HuH-7.5 (cell line): ENCODE measurements around the gene ERCC2.
A peak's percentile ranks its signal among the peaks of the same experiment; 100 is the strongest.
"Not testable (repeated sequence)": the region's sequence is repeated elsewhere in the genome, so short reads cannot be mapped to it uniquely, and the experiment has no call there.

Source experiments
- DNase-seq: peaks from one replicate; pipeline ENCODE4 v3.0.0; 2011; ENCODE audit warnings: low spot score

The ERCC2 gene

DNA sequence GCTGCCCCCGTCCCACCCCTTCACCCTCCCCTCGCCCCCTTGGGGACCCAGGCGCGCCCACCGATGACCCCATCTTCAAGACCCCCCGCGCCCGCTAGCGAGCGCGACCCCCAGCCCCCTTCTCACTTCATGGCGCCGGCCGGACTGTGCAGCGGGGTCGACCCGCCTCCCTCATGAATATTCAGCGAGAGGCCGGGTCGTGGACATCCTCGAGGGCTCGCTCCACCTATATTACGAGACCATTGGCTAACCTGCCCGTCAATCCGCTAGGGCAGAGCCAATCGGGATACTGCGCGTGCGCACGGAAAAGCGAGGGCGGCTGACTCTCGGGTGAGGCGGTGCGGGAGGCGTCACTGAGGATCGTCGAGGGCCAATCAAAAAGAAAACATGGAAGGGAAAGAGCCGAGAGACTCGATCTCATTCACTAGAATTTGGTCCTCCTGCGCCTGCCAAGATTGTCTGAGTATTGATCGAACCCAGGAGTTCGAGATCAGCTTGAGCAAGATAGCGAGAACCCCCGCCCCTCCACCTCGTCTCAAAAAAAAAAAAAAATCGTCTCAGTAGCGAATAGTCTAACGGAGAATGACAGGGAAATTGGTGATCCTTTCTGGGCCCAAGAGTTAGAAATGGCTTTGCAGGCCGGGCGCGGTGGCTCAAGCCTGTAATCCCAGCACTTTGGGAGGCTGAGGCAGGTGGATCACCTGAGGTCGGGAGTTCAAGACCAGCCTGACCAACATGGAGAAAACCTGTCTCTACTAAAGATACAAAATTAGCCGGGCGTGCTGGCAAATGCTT is at the start of gene ERCC2:
TSS of gene ERCC2 (minus strand) at position 164 of the 795 bp plus-strand sequence. CDS start at position 131, 33 bp downstream.
- DNase-seq, result peak; percentile 100

DNA sequence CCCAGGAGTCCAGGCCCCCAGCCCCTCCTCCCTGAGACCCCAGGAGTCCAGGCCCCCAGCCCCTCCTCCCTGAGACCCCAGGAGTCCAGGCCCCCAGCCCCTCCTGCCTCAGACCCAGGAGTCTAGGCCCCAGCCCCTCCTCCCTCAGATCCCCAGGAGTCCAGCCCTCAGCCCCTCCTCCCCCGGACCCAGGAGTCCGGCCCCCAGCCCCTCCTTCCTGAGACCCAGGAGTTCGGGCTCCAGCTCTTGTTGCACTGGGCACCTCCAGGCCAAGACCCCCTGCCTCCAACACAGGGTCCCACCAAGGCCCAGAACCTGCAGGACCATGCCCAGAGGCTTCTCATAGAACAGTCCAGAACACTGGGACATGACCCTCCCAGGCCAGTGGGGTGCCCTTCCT is 49.5 kb upstream of the ERCC2 start:
- DNase-seq, result no peak

GRCh38 chr19:45419396-45419795 is 49.0 kb upstream of the ERCC2 start:
- DNase-seq, result no peak

GRCh38 chr19:45418802-45419201 is 48.4 kb upstream of the ERCC2 start:
- no peak for DNase-seq

DNA sequence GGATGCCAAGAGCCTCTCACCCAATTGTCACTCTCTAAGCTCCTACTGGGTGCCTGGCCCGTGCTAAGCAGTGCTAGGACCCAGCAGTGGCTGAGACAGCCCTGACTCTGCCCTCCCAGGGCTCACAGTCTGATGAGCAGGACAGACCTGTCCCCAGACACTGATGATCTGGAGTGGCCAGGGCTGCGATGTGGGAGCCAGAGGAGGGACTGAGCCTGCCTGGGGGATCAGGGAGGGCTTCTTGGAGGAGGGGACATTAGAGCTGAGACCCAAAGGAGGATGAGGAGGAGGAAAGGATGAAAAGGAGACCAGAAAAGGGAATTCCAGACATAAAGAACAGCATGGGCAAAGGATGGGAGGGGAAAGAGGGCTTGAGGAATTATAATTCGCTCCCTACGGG is 46.8 kb upstream of the ERCC2 start:
- DNase-seq, result no peak

DNA sequence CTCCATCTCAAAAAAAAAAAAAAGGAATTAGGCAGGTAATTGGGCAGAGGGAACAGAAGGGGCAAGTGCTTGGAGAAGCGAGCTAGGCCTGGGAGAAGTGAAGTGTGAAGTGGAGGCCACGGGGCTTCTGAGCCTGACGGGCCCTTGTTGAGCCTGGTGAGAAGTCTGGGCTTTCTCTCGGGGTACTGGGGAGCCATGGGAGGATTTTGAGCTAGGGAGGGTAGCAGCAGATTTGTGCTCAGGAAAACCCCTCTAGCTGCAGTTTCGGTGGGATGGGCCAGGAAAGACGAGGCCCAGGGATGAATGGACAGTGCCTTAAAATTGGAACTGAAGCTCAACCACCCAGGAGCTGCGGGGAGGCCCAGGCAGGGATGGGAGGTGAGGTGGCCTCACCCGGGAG is 44.1 kb upstream of the ERCC2 start:
- DNase-seq, result no peak

DNA sequence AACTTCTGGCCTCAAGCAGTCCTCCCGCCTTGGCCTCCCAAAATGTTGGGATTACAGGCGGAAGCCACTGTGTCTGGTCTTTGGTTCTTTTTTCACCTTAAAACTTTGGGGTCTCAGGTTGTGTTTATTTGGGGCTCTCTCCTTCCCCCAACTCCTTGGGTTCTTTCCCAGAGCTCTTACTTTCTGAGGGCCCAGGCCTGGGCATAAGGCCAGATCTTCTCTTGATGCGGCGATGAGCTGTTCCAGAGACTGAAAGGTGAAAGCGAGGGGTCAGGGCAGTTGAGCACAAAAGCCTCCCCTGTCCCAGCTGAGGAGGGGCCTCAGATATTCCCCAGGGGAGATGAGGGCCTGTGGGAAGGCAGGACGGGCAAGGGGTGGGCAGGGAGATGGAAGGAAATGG is 43.1 kb upstream of the ERCC2 start:
- DNase-seq, result no peak

DNA sequence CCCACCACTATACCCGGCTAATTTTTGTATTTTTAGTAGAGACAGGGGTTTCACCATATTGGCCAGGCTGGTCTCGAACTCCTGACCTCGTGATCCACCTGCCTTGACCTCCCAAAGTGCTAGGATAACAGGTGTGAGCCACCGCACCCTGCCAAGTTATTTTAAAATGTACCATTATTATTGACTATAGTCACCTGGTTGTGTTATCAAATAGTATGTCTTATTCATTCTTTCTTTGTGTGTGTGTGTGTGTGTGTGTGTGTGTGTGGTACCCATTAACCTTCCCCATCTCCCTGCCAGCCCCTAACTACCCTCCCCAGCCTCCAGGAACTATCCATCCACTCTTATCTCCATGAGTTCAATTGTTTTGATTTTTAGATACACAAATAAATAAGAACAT is 40.0 kb upstream of the ERCC2 start:
- not testable (repeated sequence) for DNase-seq

DNA sequence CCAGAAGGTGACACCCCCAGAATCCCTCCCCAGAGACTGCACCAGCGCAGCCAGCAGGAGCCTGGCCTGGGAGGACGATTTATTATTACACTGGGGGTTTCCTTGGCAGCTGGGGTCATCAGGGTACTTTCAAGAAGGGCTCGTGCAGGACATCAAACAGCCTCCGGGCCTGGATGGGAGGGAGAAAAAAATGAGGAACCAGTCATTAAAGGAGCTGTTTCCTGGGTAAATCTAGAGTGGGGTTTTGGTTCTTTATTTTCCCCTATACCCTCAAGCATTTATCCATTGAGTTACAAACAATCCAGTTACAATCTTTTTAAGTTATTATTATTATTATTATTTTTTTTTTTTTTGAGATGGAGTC is 39.2 kb upstream of the ERCC2 start:
- DNase-seq, result no peak

- DNase-seq, result no peak
Measured at GRCh38 chr19:45408830-45409556, 38.6 kb upstream of the ERCC2 start.

DNA sequence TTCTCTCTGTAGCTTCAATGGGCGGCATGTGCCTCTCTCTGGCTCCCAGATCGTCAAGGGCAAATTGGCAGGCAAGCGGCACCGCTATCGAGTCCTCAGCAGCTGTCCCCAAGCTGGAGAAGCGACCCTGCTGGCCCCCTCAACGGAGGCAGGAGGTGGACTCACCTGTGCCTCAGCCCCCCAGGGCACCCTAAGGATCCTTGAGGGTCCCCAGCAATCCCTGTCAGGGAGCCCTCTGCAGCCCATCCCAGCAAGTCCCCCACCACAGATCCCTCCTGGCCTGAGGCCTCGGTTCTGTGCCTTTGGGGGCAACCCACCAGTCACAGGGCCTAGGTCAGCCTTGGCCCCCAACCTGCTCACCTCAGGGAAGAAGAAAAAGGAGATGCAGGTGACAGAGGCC is 37.7 kb upstream of the ERCC2 start:
- no peak for DNase-seq

- not testable (repeated sequence) for DNase-seq
Measured at GRCh38 chr19:45407585-45407984, 37.2 kb upstream of the ERCC2 start.

DNA sequence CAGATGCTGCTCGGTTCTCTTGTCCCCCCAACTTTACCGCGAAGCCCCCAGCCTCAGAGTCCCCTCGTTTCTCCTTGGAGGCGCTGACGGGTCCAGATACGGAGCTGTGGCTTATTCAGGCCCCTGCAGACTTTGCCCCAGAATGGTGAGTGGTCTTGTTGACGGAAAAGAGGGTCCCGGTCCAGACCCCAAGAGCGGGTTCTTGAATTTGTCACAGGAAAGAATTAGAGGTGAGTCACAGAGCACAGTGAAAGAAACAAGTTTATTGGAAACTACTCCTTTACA is 36.7 kb upstream of the ERCC2 start:
- no peak for DNase-seq

- DNase-seq, result peak; percentile 95
Measured at GRCh38 chr19:45406226-45407090, 36.1 kb upstream of the ERCC2 start, which contains the start of gene POLR1G. Gene POLR1G (plus strand): TSS chr19:45406644. CDS start chr19:45406697, 53 bp downstream.

DNA sequence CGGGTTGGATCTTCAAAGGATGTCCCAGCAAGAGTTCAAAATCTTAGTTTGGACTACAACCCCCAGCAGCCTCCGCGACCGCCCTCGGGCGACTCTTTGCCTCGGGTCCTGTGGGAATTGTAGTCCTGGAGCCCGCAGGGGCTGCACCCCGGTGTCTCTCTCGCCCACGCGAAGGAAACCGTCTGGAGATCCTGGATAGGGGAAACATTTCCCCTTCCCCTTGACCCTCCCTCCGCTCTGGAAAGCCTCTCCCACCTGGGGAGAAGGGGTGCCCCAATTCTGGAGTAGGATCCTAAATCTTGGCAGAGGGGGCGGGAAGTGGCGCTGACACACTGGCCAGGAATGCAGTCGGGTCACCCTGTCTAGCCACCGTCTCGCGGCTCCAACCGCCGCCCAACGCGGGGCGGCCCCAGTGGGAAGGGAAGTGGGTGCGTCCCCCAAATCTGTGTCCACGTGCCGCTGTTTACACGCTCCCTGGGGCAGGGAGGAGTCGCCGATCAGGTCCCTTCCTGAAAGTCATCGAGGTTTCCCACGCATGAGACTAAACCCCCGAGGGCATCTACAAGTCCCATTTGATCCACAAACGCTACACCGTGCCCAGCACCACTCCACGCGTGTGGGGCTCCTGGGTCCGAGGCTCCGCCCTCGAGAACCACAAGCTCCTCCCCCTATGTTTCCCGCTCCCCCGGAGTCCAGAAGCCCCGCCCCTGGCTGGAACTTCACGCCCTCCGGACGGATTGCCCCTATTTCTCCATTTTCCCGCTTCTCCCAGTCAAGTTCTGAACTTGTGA is 35.3 kb upstream of the ERCC2 start:
- DNase-seq, result peak; percentile 95

DNA sequence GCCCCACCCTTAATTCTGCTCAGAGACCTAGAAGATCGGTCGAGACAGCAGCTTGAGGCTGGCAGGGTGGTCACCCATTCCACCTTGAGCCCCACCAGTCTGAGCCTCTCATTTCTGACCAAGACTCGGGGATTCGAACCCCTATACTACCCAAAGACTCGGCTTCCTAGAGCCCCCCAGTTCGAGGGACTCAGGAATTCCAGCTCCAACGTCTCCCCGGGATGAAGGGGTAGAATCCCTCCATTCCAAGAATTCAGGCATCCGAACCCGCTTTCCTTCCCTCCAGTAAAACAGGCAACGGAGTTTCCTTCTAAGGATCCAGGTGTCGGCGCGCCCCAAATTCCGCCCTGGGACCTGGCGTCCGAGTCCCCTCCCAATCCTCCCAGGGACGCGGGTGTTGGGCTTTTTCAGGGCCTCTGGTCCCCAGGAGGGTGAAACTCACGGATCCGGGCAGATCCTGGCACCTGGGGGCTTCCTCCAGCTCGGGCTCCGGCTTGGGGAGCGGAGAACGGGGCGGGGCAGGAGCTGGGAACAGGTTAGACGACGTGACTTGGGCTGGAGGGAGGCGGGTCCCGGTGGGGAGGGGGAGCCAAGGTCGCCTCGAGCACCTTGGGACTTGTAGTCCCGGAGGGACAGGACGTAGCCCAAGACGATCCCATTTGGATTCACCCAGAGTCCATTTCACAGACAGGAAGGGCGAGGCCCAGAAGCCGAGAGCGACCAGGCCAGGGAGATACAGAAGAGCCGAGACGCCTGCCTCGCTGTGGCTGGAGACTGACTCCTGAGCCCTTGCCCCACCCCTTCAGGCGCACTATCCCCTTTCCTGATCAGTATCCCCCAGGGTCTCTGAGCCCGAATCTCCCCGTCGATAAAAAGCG is 34.4 kb upstream of the ERCC2 start, which contains the start of gene PPP1R13L:
TSS of gene PPP1R13L (minus strand) at position 513 of the 878 bp plus-strand sequence. CDS start 6,751 bp downstream, outside the sequence.
- DNase-seq, result peak; percentile 97

DNA sequence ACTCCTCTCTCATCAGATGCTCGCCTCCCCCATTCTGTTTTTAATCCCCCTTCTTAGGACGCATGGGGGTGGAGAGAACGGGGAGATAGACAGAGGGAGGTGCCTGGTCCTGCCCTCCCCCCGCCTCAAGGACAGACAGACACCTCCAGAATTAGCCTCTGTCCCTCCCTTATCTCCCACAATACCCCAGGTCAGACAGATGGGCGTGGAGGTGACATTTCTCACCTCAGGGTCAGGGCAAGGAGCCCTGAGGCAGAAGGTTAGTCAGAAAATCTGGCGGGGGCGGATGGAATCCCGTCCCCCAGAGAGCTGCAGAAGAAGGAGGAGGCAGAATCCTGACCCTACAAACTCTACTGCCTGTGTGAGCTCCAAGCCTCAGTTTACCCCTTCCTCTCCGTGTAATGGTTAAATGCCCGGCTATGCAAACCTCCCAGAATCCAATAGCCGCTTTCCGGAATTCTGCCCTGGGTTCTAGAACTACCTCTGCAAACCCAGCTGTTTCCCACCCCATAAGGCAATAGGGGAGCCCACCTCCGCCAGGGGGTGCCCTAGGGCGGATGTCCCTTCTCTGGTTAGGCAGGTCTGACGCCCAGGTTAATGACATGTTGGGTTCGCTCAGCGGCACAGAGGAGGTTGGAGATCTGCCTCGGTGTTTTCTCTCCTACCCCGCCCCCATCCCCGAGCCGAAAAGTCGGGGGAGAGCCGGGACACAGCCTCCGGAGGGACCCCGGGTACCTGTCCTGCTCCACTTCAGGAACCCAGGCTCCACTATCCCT is 33.6 kb upstream of the ERCC2 start:
- peak; percentile 90 for DNase-seq

GRCh38 chr19:45403272-45403671 is 32.9 kb upstream of the ERCC2 start:
- DNase-seq, result no peak

DNA sequence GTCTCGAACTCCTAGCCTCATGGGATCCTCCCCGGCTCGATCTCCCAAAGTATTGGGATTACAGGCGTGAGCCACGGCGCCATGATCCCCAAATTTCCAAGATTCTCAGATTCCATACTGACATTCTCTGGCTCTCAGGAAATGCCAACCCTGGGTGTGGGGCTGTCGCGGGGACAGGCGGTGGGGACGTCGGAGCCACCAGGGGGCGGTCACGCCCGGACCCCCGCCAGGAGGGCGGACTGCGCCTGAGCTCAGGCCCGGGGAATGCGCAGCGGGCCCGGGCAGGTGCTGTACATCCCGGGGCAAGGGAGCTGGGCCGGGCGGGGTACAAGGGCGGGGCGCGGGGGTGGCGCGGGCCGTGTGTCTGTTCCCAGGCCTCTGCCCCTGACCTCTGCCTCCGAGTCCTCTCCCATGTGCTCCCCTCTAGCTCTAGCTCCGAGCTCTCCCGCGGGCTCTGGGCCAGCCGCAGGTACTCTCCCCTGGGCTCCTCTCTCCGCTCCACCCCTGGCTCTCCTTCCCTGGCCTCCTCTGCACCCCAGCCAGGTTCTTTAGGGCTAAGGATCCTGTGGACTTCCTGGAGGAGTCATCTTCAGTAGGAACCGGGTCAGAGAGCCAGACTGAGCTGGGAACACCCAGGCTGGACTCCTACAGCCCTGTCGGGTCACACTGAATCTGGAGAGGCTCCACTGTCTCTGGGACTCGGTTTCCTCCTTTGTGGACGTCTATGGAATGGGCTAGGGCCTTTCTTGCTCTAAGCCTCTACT is 32.1 kb upstream of the ERCC2 start:
- DNase-seq, result peak; percentile 88
